A549 (cell line): ENCODE results near the gene MDFIC.

Experiments
- CHD2 ChIP-seq: fragments of 150-350 bp; IDR thresholded peaks from 2 replicates; pipeline ENCODE4 v1.6.1; 2014; ENCODE audit warnings: low read length; ENCODE audit not compliant: partially characterized antibody
- EHMT2 ChIP-seq: fragments of 200-600 bp; sonication (generic); IDR thresholded peaks from 2 replicates; pipeline ENCODE4 v1.6.1; 2016; ENCODE audit warnings: antibody characterized with exemption, low read depth, mild to moderate bottlenecking, moderate library complexity
- EP300 ChIP-seq, 2 experiments: fragments of >200 bp; sonication (Bioruptor Twin); formaldehyde crosslinking; IDR thresholded peaks; 2 replicates in 1 of 2; 3 replicates in 1 of 2; pipeline ENCODE4 v1.6.1; 2016 to 2017
- ESRRA ChIP-seq: fragments of 150-350 bp; IDR thresholded peaks from 2 replicates; pipeline ENCODE4 v1.6.1; 2014; ENCODE audit warnings: mild to moderate bottlenecking, low read length, borderline replicate concordance
- FOSL2 ChIP-seq, 2 experiments: fragments of 450-650 bp in 1 of 2; fragments of >200 bp in 1 of 2; sonication (Bioruptor Twin) in 1 of 2; formaldehyde crosslinking; IDR thresholded peaks; 2 replicates each; pipeline versions ENCODE4 v1.5.0 to v1.6.1; 2016 to 2020; ENCODE audit warnings: mild to moderate bottlenecking in 1 of 2, moderate library complexity in 1 of 2
- HOXA7 ChIP-seq: fragments of 250-450 bp; sonication (Bioruptor Pico); IDR thresholded peaks from 2 replicates; pipeline ENCODE4 v1.5.0; 2020; ENCODE audit warnings: mild to moderate bottlenecking, moderate library complexity
- KDM1A ChIP-seq: fragments of 200-600 bp; sonication (generic); IDR thresholded peaks from 2 replicates; pipeline ENCODE4 v1.6.1; 2016; ENCODE audit warnings: low read depth, mild to moderate bottlenecking
- POLR2A ChIP-seq: IDR thresholded peaks from 2 replicates; pipeline ENCODE4 v1.6.1; 2012; ENCODE audit warnings: mild to moderate bottlenecking, low read length
- TF ChIP-seq, protein P1 (sequence below): fragments of >200 bp; sonication (Bioruptor Twin); formaldehyde crosslinking; IDR thresholded peaks from 3 replicates; pipeline ENCODE4 v1.5.1; 2016
- TF ChIP-seq, protein P2 (sequence below): fragments of 250-450 bp; sonication (Bioruptor Pico); IDR thresholded peaks from 2 replicates; pipeline ENCODE4 v1.5.0; 2020; ENCODE audit warnings: low read depth, mild to moderate bottlenecking, moderate library complexity

DNA sequence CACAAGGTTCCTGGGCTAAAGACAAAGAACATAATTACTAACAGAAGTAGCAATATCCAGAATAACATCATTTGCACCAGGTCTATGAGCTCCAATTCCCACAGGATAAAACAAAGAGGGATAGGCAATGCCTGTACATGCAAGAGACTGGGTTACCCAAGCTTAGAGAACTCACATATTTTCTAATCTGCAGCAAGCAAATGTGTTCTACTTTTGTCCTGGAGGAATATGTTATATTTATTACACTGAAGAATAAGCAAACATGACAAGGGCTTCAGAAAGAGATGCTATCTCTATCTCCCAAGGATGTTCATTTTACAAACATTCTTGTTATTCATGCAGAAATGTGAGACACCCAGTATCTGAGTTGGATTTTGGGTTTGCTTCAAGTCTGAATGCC is 118.6 kb downstream of the MDFIC start:
- no peak for TF ChIP-seq HOXA7 (CRISPR knock-in tag)
- TF ChIP-seq, protein P1, sequence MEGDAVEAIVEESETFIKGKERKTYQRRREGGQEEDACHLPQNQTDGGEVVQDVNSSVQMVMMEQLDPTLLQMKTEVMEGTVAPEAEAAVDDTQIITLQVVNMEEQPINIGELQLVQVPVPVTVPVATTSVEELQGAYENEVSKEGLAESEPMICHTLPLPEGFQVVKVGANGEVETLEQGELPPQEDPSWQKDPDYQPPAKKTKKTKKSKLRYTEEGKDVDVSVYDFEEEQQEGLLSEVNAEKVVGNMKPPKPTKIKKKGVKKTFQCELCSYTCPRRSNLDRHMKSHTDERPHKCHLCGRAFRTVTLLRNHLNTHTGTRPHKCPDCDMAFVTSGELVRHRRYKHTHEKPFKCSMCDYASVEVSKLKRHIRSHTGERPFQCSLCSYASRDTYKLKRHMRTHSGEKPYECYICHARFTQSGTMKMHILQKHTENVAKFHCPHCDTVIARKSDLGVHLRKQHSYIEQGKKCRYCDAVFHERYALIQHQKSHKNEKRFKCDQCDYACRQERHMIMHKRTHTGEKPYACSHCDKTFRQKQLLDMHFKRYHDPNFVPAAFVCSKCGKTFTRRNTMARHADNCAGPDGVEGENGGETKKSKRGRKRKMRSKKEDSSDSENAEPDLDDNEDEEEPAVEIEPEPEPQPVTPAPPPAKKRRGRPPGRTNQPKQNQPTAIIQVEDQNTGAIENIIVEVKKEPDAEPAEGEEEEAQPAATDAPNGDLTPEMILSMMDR = no peak
- no peak for TF ChIP-seq CHD2
- no peak for TF ChIP-seq EP300 (IDR thresholded peaks at IDR 0.05)
- TF ChIP-seq FOSL2 (IDR thresholded peaks at IDR 0.05) = no peak
- TF ChIP-seq FOSL2 (CRISPR knock-in tag; IDR thresholded peaks at IDR 0.05) = no peak
- no peak for TF ChIP-seq ESRRA
- TF ChIP-seq KDM1A = no peak
- TF ChIP-seq EHMT2 = no peak
- TF ChIP-seq POLR2A = no peak
- TF ChIP-seq, protein P2, sequence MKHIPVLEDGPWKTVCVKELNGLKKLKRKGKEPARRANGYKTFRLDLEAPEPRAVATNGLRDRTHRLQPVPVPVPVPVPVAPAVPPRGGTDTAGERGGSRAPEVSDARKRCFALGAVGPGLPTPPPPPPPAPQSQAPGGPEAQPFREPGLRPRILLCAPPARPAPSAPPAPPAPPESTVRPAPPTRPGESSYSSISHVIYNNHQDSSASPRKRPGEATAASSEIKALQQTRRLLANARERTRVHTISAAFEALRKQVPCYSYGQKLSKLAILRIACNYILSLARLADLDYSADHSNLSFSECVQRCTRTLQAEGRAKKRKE (CRISPR knock-in tag) = no peak
